ENCODE data around the gene NFIB.

DNA sequence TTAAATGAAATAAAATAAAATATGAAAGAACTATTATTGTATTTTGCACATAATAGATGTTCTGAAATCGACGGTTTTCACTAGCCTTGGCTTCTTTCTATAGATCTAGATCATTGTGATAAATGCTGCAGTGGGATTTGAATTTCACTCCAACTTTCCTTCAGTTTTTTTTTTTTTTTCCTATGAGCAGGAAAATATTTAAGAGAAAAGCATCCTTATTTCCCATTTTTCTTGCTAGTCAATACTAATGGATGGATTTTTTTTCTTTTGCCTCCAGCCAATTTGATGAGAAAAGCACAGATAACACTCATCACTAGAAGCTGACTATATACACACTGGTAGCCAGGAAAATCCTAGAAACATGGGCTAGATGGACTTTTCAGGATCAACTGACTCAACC, 249.0 kb downstream of the NFIB start:
- TF ChIP-seq POLR2AphosphoS5 (IDR thresholded peaks at IDR 0.05; ENCODE audit: low read depth, low read length) = no peak
- TF ChIP-seq TAF1 (IDR thresholded peaks at IDR 0.05; ENCODE audit: low read depth, low read length) = no peak
